Stomach (tissue), 4 donors: ENCODE measurements around the gene PTPRF.

Experiments used
- POLR2A ChIP-seq, 4 donors: fragments of 450-650 bp; IDR thresholded peaks; one replicate each; pipeline ENCODE4 v1.6.1; 2016; ENCODE audit warnings: antibody characterized with exemption in 4 of 4, control low read depth in 2 of 4, mild to moderate bottlenecking in 1 of 4, moderate library complexity in 1 of 4
- TF ChIP-seq, protein P1 (sequence below), 7 experiments: fragments of 450-650 bp in 4 of 7; fragments of 200-600 bp in 3 of 7; sonication (generic) in 3 of 7; IDR thresholded peaks; one replicate each; pipeline ENCODE4 v1.5.1; 2016 to 2019; ENCODE audit warnings: antibody characterized with exemption in 7 of 7, control low read depth in 2 of 7, mild to moderate bottlenecking in 1 of 7

DNA sequence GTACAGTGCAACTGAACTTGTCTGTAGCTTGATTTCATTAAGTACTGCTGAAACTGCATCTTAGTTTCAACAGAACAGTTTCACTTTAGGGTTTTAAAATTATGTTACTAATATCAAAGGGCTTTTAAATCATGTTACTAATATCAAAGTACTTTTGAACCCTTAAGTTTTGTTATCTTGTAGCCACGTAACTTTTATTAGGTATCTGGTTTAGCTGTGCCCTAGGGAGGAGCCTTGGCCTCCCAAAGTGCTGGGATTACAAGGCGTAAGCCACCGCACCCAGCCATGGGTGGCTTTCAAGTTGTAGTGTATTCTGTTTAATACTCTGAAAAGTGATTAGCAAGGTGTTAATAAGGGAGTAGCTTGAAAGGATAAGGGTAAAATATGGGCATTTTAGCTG, 121.2 kb downstream of the PTPRF start:
- no peak for TF ChIP-seq POLR2A (IDR thresholded peaks at IDR 0.05)
- TF ChIP-seq, protein P1, sequence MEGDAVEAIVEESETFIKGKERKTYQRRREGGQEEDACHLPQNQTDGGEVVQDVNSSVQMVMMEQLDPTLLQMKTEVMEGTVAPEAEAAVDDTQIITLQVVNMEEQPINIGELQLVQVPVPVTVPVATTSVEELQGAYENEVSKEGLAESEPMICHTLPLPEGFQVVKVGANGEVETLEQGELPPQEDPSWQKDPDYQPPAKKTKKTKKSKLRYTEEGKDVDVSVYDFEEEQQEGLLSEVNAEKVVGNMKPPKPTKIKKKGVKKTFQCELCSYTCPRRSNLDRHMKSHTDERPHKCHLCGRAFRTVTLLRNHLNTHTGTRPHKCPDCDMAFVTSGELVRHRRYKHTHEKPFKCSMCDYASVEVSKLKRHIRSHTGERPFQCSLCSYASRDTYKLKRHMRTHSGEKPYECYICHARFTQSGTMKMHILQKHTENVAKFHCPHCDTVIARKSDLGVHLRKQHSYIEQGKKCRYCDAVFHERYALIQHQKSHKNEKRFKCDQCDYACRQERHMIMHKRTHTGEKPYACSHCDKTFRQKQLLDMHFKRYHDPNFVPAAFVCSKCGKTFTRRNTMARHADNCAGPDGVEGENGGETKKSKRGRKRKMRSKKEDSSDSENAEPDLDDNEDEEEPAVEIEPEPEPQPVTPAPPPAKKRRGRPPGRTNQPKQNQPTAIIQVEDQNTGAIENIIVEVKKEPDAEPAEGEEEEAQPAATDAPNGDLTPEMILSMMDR (IDR thresholded peaks at IDR 0.05) = no peak
